Naive thymus-derived CD4-positive, alpha-beta T cell (primary cell): Measurements from ENCODE around the gene UFM1. TPM values are rescaled to one million over a fixed set of nuclear protein-coding genes. Genes with fewer than 3 reads are reported as not detected.

Experiments
- ATAC-seq: fragments of 150-1000 bp; cut with Tn5 transposase; 2 replicates; pipeline ENCODE4 v1.10.0; 2021; ENCODE audit warnings: mild to moderate bottlenecking, moderate library complexity
- CTCF ChIA-PET: fragments of 350-600 bp; sonication (Branson Sonifier 250); formaldehyde crosslinking; loops from one replicate; lab custom pipeline; 2021; ENCODE audit warnings: antibody characterized with exemption; lab: Charles Lee
- POLR2A ChIA-PET: fragments of 350-600 bp; sonication (Branson Sonifier 250); formaldehyde crosslinking; loops from one replicate; lab custom pipeline; 2021; ENCODE audit warnings: antibody characterized with exemption, inconsistent platforms; lab: Charles Lee
- DNase-seq, 9 donors: peaks; one replicate each; pipeline versions ENCODE4 v3.0.0 to v3.0.0-alpha.2; 2020 to 2022; ENCODE audit warnings: mixed read lengths in 1 of 9
- H3K27ac ChIP-seq: one replicate; pipeline ENCODE4 v1.7.0; 2013; ENCODE audit warnings: mild to moderate bottlenecking, low read depth, low read length, moderate library complexity
- H3K27me3 ChIP-seq, 2 donors: one replicate each; pipeline ENCODE4 v1.7.0; 2013; ENCODE audit warnings: low read length in 2 of 2, mild to moderate bottlenecking in 2 of 2, moderate library complexity in 2 of 2; ENCODE audit not compliant: control insufficient read depth in 2 of 2, insufficient read depth in 2 of 2
- H3K36me3 ChIP-seq, 3 experiments: 1 replicate in 2 of 3; 2 replicates in 1 of 3; pipeline ENCODE4 v1.7.0; 2013; ENCODE audit warnings: low read length in 3 of 3, mild to moderate bottlenecking in 3 of 3, moderate library complexity in 1 of 3; ENCODE audit not compliant: insufficient read depth in 3 of 3, control insufficient read depth in 2 of 3
- H3K4me1 ChIP-seq, 2 donors: one replicate each; pipeline ENCODE4 v1.7.0; 2013; ENCODE audit warnings: low read length in 2 of 2, mild to moderate bottlenecking in 2 of 2, moderate library complexity in 1 of 2; ENCODE audit not compliant: control insufficient read depth in 2 of 2, insufficient read depth in 2 of 2
- H3K4me3 ChIP-seq: 2 replicates; pipeline ENCODE4 v1.7.0; 2013; ENCODE audit warnings: mild to moderate bottlenecking, low read length
- H3K9me3 ChIP-seq, 3 experiments: 1 replicate in 2 of 3; 2 replicates in 1 of 3; pipeline ENCODE4 v1.7.0; 2013; ENCODE audit warnings: low read length in 3 of 3; ENCODE audit not compliant: control insufficient read depth in 2 of 3
- H3K27ac Mint-ChIP-seq, 9 donors: one replicate each; pipeline ENCODE4 v1.8.0; 2020 to 2022; ENCODE audit warnings: mixed read lengths in 9 of 9, mild to moderate bottlenecking in 8 of 9, moderate library complexity in 5 of 9, inconsistent platforms in 2 of 9
- H3K27me3 Mint-ChIP-seq, 5 donors: one replicate each; pipeline ENCODE4 v1.8.0; 2021 to 2022; ENCODE audit warnings: mixed read lengths in 5 of 5, mild to moderate bottlenecking in 1 of 5
- H3K36me3 Mint-ChIP-seq, 5 donors: one replicate each; pipeline ENCODE4 v1.8.0; 2020 to 2022; ENCODE audit warnings: mixed read lengths in 5 of 5, mild to moderate bottlenecking in 3 of 5, inconsistent platforms in 1 of 5
- H3K4me1 Mint-ChIP-seq, 7 donors: one replicate each; pipeline ENCODE4 v1.8.0; 2020 to 2022; ENCODE audit warnings: mixed read lengths in 7 of 7, mild to moderate bottlenecking in 3 of 7, inconsistent platforms in 1 of 7
- H3K4me3 Mint-ChIP-seq, 10 donors: one replicate each; pipeline ENCODE4 v1.8.0; 2020 to 2022; ENCODE audit warnings: mild to moderate bottlenecking in 10 of 10, mixed read lengths in 10 of 10, moderate library complexity in 6 of 10, inconsistent platforms in 2 of 10
- H3K9me3 Mint-ChIP-seq, 11 donors: one replicate each; pipeline ENCODE4 v1.8.0; 2020 to 2022; ENCODE audit warnings: mixed read lengths in 11 of 11, mild to moderate bottlenecking in 4 of 11, inconsistent platforms in 1 of 11, moderate library complexity in 1 of 11
- intact Hi-C, 2 donors: fragments of 100-400 bp; cut with micrococcal nuclease; formaldehyde crosslinking; loops; one replicate each; pipeline ENCODE4 v1.15.1; 2023
- polyA plus RNA-seq, 2 donors: library from polyadenylated mRNA; unstranded; fragments of 300-500 nt; fragmentation: Illumina TruSeq; gene quantifications; one replicate each; pipeline ENCODE4 v1.2.3, GENCODE V29; 2021
- total RNA-seq, 6 experiments: library from RNA in 5 of 6; stranded (reverse) in 5 of 6; gene quantifications; 1 replicate in 5 of 6; 2 replicates in 1 of 6; pipeline ENCODE4 v1.2.3 and lab custom pipeline; 2021 to 2026

UFM1 gene
- total and polyA plus RNA-seq, 7 experiments from 2014 or later, result 43.6 to 75.5 (median 64.2) TPM

DNA sequence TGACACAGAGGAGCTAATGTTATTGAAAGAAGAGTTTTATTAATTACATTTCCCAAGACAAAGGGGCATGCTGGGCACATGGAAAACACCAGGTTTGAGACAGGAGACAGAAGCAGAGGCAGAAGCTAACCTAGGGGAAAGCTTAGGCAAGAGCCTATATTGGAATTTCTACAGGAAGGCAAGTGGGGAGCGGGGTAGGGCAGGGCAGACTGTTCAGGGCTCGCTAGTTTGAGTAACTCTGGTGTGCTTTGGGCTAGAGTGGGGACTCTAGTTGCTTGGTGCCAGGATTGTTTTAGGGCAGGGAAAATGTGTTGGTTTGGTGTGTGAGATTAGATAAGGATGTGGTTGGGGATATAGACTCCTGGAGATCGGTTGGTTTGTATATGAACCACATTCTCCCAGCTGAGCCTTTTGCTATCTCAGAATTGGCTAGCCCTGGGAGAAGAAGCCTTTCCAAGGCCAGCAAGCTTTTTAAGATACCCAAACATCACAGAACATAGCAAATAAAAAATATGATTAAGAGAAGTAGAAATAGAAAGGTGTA, 8.4 kb upstream of the UFM1 start:
- Histone ChIP-seq H3K4me1 (no peaks in the 10 kb centered on the region), H3K27me3 (peaks cover 0 to 3% of the 10 kb centered on the region in 2 donors), H3K27ac (no peak overlapping the region), H3K4me3 (no peak overlapping the region), H3K36me3 (no peaks in the 10 kb centered on the region), H3K9me3 (no peaks in the 10 kb centered on the region)
- Mint-ChIP-seq H3K9me3 (no peaks in the 10 kb centered on the region), H3K4me1 (no peaks in the 10 kb centered on the region), H3K36me3 (no peaks in the 10 kb centered on the region), H3K27me3 (peaks cover 4 to 13% (median 10%) of the 10 kb centered on the region in 5 donors), H3K4me3 (no peak overlapping the region), H3K27ac (peak overlapping the region in 1 of 9 donors; percentile 19)
- ATAC-seq, result no peak
- ChIA-PET CTCF (no interaction called here), POLR2A (no interaction called here)
- DNase-seq, result no peak
- intact Hi-C loops, result no loop called here

- H3K4me3 ChIP-seq, result no peak overlapping the region
- Mint-ChIP-seq H3K4me1 (peaks cover 22 to 35% (median 26%) of the 10 kb centered on the region in 7 donors), H3K36me3 (peaks cover 4 to 13% (median 10%) of the 10 kb centered on the region in 5 donors), H3K4me3 (no peak overlapping the region), H3K9me3 (no peaks in the 10 kb centered on the region), H3K27me3 (peaks cover 0 to 1% (median 0%) of the 10 kb centered on the region in 5 donors), H3K27ac (no peak overlapping the region)
- peaks cover 0 to 4% (median 0%) of the 10 kb centered on the region in 3 experiments for H3K36me3 ChIP-seq
- peaks cover 20% of the 10 kb centered on the region in 2 donors for H3K4me1 ChIP-seq
- no peak for ATAC-seq
- H3K27ac ChIP-seq, result no peak overlapping the region
- ChIA-PET CTCF (no interaction called here), POLR2A (no interaction called here)
- intact Hi-C loops, result no loop called here
- no peaks in the 10 kb centered on the region for H3K27me3 ChIP-seq
- H3K9me3 ChIP-seq, result no peaks in the 10 kb centered on the region
- no peak for DNase-seq
Measured at GRCh38 chr13:38346764-38347163, 2.9 kb upstream of the UFM1 start.

DNA sequence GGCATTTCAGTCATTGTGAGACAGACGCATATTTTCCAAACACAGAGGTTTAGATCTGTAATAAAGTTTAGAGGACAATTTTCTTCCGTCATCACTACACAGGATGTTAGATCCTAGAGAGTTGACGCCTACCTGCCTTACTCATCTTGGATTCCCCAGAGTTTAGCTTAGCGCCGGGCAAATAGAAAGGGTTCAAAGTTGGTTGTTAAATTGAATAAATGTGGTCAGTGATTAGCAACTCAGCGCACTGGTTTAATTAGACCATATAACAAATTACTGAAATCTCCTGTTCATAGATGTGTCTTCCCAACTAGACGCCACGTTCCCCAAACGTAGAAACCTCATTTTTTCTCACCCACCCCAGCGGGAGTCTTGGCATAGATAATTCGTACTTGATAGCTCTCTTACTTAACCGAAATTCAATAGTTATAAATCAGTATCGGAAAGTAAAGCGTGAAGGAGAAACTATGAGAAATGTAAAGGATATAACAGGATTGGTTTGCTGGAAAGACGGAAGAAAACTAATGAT, 726 bp upstream of the UFM1 start:
- intact Hi-C loops, result loop anchor here (1.0 to 2.0 kb wide), 7 partner anchors 688 to 1530 kb away; partner anchors contain the start of genes RFXAP (in 2 of the 2), SUPT20H (in 2 of the 2), ALG5 (in 1 of the 2) and COG6 (in 1 of the 2)
- ATAC-seq, result no peak

GRCh38 chr13:38350114-38350617, 515 bp downstream of the UFM1 start:
- intact Hi-C loops, result loop anchor here in 1 of 2 donors (5.0 kb wide), 1 partner anchor 168 kb away; no protein-coding TSS in a partner anchor
- Mint-ChIP-seq H3K36me3 (peaks cover 8 to 23% (median 16%) of the 10 kb centered on the region in 5 donors), H3K27ac (peak overlapping the region; percentile 92 to 100 (median 97)), H3K9me3 (no peaks in the 10 kb centered on the region), H3K4me3 (peak overlapping the region; percentile 89 to 100 (median 97)), H3K4me1 (peaks cover 23 to 55% (median 40%) of the 10 kb centered on the region in 7 donors), H3K27me3 (peaks cover 0 to 1% (median 0%) of the 10 kb centered on the region in 5 donors)
- Histone ChIP-seq H3K27me3 (no peaks in the 10 kb centered on the region), H3K9me3 (no peaks in the 10 kb centered on the region), H3K4me1 (peaks cover 20% of the 10 kb centered on the region in 2 donors), H3K27ac (peak overlapping the region; percentile 89), H3K36me3 (peaks cover 0 to 10% (median 0%) of the 10 kb centered on the region in 3 experiments), H3K4me3 (peak overlapping the region; percentile 98)
- CTCF ChIA-PET, result no interaction called here
- DNase-seq, result peak in 3 of 9 donors; percentile 29 to 60 (median 33)
- ATAC-seq, result peak; percentile 8
- POLR2A ChIA-PET, result interaction anchor here (1.0 to 3.5 kb wide), 4 partner anchors 8 to 1350 kb away, joined by 3 to 17 read pairs (median 6); partner anchors contain the start of genes ALG5, EXOSC8, NHLRC3 and PROSER1

More for the DNA sequence above, 726 bp upstream of the UFM1 start:
- H3K4me1 ChIP-seq, result peaks cover 20% of the 10 kb centered on the region in 2 donors
- Mint-ChIP-seq H3K4me1 (peaks cover 23 to 52% (median 40%) of the 10 kb centered on the region in 7 donors), H3K9me3 (no peaks in the 10 kb centered on the region), H3K27ac (peak overlapping the region; percentile 92 to 100 (median 97)), H3K36me3 (peaks cover 4 to 20% (median 13%) of the 10 kb centered on the region in 5 donors), H3K4me3 (peak overlapping the region; percentile 89 to 100 (median 97)), H3K27me3 (peaks cover 0 to 1% (median 0%) of the 10 kb centered on the region in 5 donors)
- POLR2A ChIA-PET, result interaction anchor here (1.3 to 3.5 kb wide), 4 partner anchors 9 to 1349 kb away, joined by 3 to 17 read pairs (median 6); partner anchors contain the start of genes ALG5, EXOSC8, NHLRC3 and PROSER1
- H3K27ac ChIP-seq, result peak overlapping the region; percentile 89
- CTCF ChIA-PET, result no interaction called here
- H3K9me3 ChIP-seq, result no peaks in the 10 kb centered on the region
- H3K27me3 ChIP-seq, result no peaks in the 10 kb centered on the region
- H3K4me3 ChIP-seq, result peak overlapping the region; percentile 98
- peaks cover 0 to 4% (median 0%) of the 10 kb centered on the region in 3 experiments for H3K36me3 ChIP-seq
- peak in 5 of 9 donors; percentile 3 to 47 (median 27) for DNase-seq

DNA sequence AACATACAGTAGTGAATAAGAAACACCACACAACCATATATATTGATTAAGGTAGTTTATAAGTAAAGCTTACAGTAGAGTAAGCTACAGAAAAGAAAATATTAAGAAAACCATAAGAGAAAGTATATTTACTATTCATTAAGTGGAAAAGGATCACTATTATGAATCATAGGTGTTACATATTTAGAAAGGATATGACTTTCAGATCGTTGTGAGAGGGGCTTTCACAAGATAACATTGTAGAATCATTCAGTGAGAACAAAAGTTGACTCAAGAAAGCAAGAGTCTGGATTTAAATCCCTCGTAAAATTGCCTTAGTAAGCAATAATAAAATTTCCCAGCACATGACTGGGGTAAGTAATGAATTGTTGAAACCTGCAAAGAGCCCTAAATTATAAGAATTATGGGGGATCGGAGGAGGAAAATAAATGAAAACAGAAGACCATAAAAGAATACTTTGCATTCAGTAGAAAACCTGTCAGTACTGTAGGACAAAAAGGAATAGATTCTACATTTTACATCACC, 6.0 kb downstream of the UFM1 start:
- Mint-ChIP-seq H3K9me3 (no peaks in the 10 kb centered on the region), H3K4me3 (no peak overlapping the region), H3K4me1 (peaks cover 17 to 47% (median 33%) of the 10 kb centered on the region in 7 donors), H3K27ac (peak overlapping the region in 1 of 9 donors; percentile 40), H3K36me3 (peaks cover 9 to 32% (median 22%) of the 10 kb centered on the region in 5 donors), H3K27me3 (no peaks in the 10 kb centered on the region)
- ATAC-seq (no peak), DNase-seq (no peak)
- Histone ChIP-seq H3K4me3 (no peak overlapping the region), H3K9me3 (no peaks in the 10 kb centered on the region), H3K4me1 (peaks cover 11% of the 10 kb centered on the region in 2 donors), H3K27ac (no peak overlapping the region), H3K27me3 (no peaks in the 10 kb centered on the region), H3K36me3 (peaks cover 5 to 29% (median 11%) of the 10 kb centered on the region in 3 experiments)
- intact Hi-C loops, result no loop called here
- ChIA-PET POLR2A (no interaction called here), CTCF (no interaction called here)

- H3K36me3 ChIP-seq, result peaks cover 9 to 47% (median 17%) of the 10 kb centered on the region in 3 experiments
- H3K9me3 ChIP-seq, result no peaks in the 10 kb centered on the region
- ChIA-PET CTCF (no interaction called here), POLR2A (interaction anchor here (0.7 kb wide), 1 partner anchor 9 kb away, joined by 3 read pairs; the partner anchor contains the start of gene UFM1)
- Mint-ChIP-seq H3K27ac (no peak overlapping the region), H3K27me3 (no peaks in the 10 kb centered on the region), H3K36me3 (peaks cover 0 to 46% (median 38%) of the 10 kb centered on the region in 5 donors), H3K9me3 (no peaks in the 10 kb centered on the region), H3K4me1 (peaks cover under 1 to 20% (median 7%) of the 10 kb centered on the region in 7 donors), H3K4me3 (no peak overlapping the region)
- ATAC-seq (no peak), DNase-seq (no peak)
- no peaks in the 10 kb centered on the region for H3K27me3 ChIP-seq
- no peaks in the 10 kb centered on the region for H3K4me1 ChIP-seq
- intact Hi-C loops, result no loop called here
- no peak overlapping the region for H3K4me3 ChIP-seq
- H3K27ac ChIP-seq, result no peak overlapping the region
Measured at GRCh38 chr13:38358684-38359083, 9.0 kb downstream of the UFM1 start.
